ENCODE data around the gene ZNF611. TPM values are rescaled to one million over a fixed set of nuclear protein-coding genes. Genes with fewer than 3 reads are reported as not detected.

Gene ZNF611
- total and polyA plus RNA-seq, 9 of the 15 experiments (the other 6 are each of a cell fraction or from before 2014, with no cell fraction given): 3.7 to 29.6 (median 12.8) TPM

GRCh38 chr19:52690369-52691214 is 44.3 kb downstream of the ZNF611 start (continued):
- 0 out of 2 replicates have a peak, but pooled peaks have one; percentile 65 for TF ChIP-seq ZNF592 (IDR thresholded peaks at IDR 0.05)
- TF ChIP-seq GTF3C2 (IDR thresholded peaks at IDR 0.05; ENCODE audit: borderline replicate concordance, extremely low read depth, insufficient read length): no peak
- TF ChIP-seq CEBPB (tag; IDR thresholded peaks at IDR 0.05): no peak
- TF ChIP-seq FOXJ2 (tag; IDR thresholded peaks at IDR 0.05): no peak
- TF ChIP-seq YBX1 (IDR thresholded peaks at IDR 0.05): no peak
- no peak for TF ChIP-seq BRD4 (IDR thresholded peaks at IDR 0.05)
- TF ChIP-seq TAF9B (IDR thresholded peaks at IDR 0.05; ENCODE audit: partially characterized antibody): peak; percentile 41
- TF ChIP-seq PTTG1 (tag; IDR thresholded peaks at IDR 0.05; ENCODE audit: low read depth): no peak
- TF ChIP-seq NFRKB (IDR thresholded peaks at IDR 0.05; ENCODE audit: low read depth): no peak; the same call in none of the 2 replicates
- no peak for TF ChIP-seq ELF2 (CRISPR knock-in tag; IDR thresholded peaks at IDR 0.05)
- no peak for TF ChIP-seq TCF7L2 (IDR thresholded peaks at IDR 0.05; ENCODE audit: low read depth, low read length)
- TF ChIP-seq SOX6 (IDR thresholded peaks at IDR 0.05): peak; percentile 20
- 0 out of 2 replicates have a peak, but pooled peaks have one; percentile 18 for TF ChIP-seq ZBTB2 (IDR thresholded peaks at IDR 0.05)
- TF ChIP-seq HEY1 (CRISPR knock-in tag; IDR thresholded peaks at IDR 0.05; ENCODE audit: borderline replicate concordance): 0 out of 2 replicates have a peak, but pooled peaks have one; percentile 24
- no peak for TF ChIP-seq HDGF (IDR thresholded peaks at IDR 0.05)
- 0 out of 2 replicates have a peak, but pooled peaks have one; percentile 17 for TF ChIP-seq TAF7 (tag; IDR thresholded peaks at IDR 0.05)
- TF ChIP-seq NKRF (IDR thresholded peaks at IDR 0.05; ENCODE audit: borderline replicate concordance): no peak
- TF ChIP-seq ZNF586 (CRISPR knock-in tag; conservative IDR thresholded peaks at IDR 0.05): no peak

Measured in K562 (cell line).